HepG2 (cell line): ENCODE measurements around the gene LOX. TPM values are rescaled to one million over a fixed set of nuclear protein-coding genes. Genes with fewer than 3 reads are reported as not detected.

Experiments
- ATAD3A ChIP-seq: sonication (generic); formaldehyde crosslinking; IDR thresholded peaks from 2 replicates; pipeline ENCODE4 v1.4.0; 2020; ENCODE audit warnings: missing genetic modification reagents
- ESRRA ChIP-seq: sonication (generic); formaldehyde crosslinking; IDR thresholded peaks from 2 replicates; pipeline ENCODE4 v1.5.1; 2020; ENCODE audit warnings: mild to moderate bottlenecking, low read depth, missing genetic modification reagents
- ISL2 ChIP-seq: sonication (generic); formaldehyde crosslinking; IDR thresholded peaks from 2 replicates; pipeline ENCODE4 v1.5.0; 2020; ENCODE audit warnings: missing genetic modification reagents
- NFE2L1 ChIP-seq: sonication (generic); formaldehyde crosslinking; IDR thresholded peaks from 2 replicates; pipeline ENCODE4 v1.4.0; 2020; ENCODE audit warnings: missing genetic modification reagents, mild to moderate bottlenecking, borderline replicate concordance
- NFIC ChIP-seq: IDR thresholded peaks from 2 replicates; pipeline ENCODE4 v1.6.1; 2012; ENCODE audit warnings: mild to moderate bottlenecking, low read length, inconsistent platforms
- SOX6 ChIP-seq, 2 experiments: fragments of 450-650 bp in 1 of 2; sonication (generic) in 1 of 2; formaldehyde crosslinking in 1 of 2; IDR thresholded peaks; 2 replicates each; pipeline versions ENCODE4 v1.4.0 to v1.6.1; 2017 to 2020; ENCODE audit warnings: antibody characterized with exemption in 1 of 2, mild to moderate bottlenecking in 1 of 2, missing genetic modification reagents in 1 of 2
- ZNF3 ChIP-seq: IDR thresholded peaks from 2 replicates; pipeline ENCODE4 v1.7.0; 2017; ENCODE audit warnings: inconsistent platforms
- ZNF451 ChIP-seq: sonication (generic); formaldehyde crosslinking; IDR thresholded peaks from 2 replicates; pipeline ENCODE4 v1.5.0; 2020; ENCODE audit warnings: mild to moderate bottlenecking, missing genetic modification reagents
- ZNF619 ChIP-seq: sonication (generic); formaldehyde crosslinking; IDR thresholded peaks from 2 replicates; pipeline ENCODE4 v1.4.0; 2020; ENCODE audit warnings: mild to moderate bottlenecking, missing genetic modification reagents
- ZNF652 ChIP-seq: IDR thresholded peaks from 2 replicates; pipeline ENCODE4 v1.6.1; 2016; ENCODE audit warnings: low read depth, borderline replicate concordance
- ZNF713 ChIP-seq: sonication (generic); formaldehyde crosslinking; IDR thresholded peaks from 2 replicates; pipeline ENCODE4 v1.4.0; 2020; ENCODE audit warnings: mild to moderate bottlenecking, missing genetic modification reagents
- ZNF841 ChIP-seq: sonication (generic); formaldehyde crosslinking; IDR thresholded peaks from 2 replicates; pipeline ENCODE4 v1.8.1; 2023; ENCODE audit warnings: missing genetic modification reagents, borderline replicate concordance
- polyA plus RNA-seq, 8 experiments: library from polyadenylated mRNA; depleted of rRNA in 3 of 8; stranded (reverse) in 7 of 8; unstranded in 1 of 8; fragments of >200 nt; fragmentation: Illumina TruSeq in 4 of 8; extraction: Trizol in 4 of 8; gene quantifications; 2 replicates each; pipeline versions ENCODE4 v1.2.1 to v1.2.3, GENCODE V29; 2011 to 2016; ENCODE audit warnings: low read depth in 4 of 8, missing spikeins in 1 of 8, mixed read lengths in 1 of 8; ENCODE audit not compliant: insufficient read depth in 1 of 8
- total RNA-seq, 5 experiments: library from RNA; depleted of rRNA; stranded (reverse); fragments of >200 nt; fragmentation: Illumina TruSeq; extraction: Trizol; gene quantifications; 2 replicates each; pipeline ENCODE4 v1.2.3, GENCODE V29; 2016; ENCODE audit warnings: low read depth in 1 of 5
- TF ChIP-seq, protein P1 (sequence below): sonication (generic); formaldehyde crosslinking; IDR thresholded peaks from 2 replicates; pipeline ENCODE4 v1.4.0; 2020; ENCODE audit warnings: missing genetic modification reagents
- TF ChIP-seq, protein P2 (sequence below): sonication (generic); formaldehyde crosslinking; IDR thresholded peaks from 2 replicates; pipeline ENCODE4 v1.4.0; 2020; ENCODE audit warnings: missing genetic modification reagents, low read depth, mild to moderate bottlenecking, borderline replicate concordance
- TF ChIP-seq, protein P3 (sequence below): sonication (generic); formaldehyde crosslinking; IDR thresholded peaks from 2 replicates; pipeline ENCODE4 v1.4.0; 2020; ENCODE audit warnings: missing genetic modification reagents
- TF ChIP-seq, protein P4 (sequence below): sonication (generic); formaldehyde crosslinking; IDR thresholded peaks from 2 replicates; pipeline ENCODE4 v1.4.0; 2020; ENCODE audit warnings: low read depth, missing genetic modification reagents

LOX gene
- total and polyA plus RNA-seq, 2 of the 13 experiments (the other 11 are each of a cell fraction or from before 2014, with no cell fraction given) = 0.73 to 173 TPM

DNA sequence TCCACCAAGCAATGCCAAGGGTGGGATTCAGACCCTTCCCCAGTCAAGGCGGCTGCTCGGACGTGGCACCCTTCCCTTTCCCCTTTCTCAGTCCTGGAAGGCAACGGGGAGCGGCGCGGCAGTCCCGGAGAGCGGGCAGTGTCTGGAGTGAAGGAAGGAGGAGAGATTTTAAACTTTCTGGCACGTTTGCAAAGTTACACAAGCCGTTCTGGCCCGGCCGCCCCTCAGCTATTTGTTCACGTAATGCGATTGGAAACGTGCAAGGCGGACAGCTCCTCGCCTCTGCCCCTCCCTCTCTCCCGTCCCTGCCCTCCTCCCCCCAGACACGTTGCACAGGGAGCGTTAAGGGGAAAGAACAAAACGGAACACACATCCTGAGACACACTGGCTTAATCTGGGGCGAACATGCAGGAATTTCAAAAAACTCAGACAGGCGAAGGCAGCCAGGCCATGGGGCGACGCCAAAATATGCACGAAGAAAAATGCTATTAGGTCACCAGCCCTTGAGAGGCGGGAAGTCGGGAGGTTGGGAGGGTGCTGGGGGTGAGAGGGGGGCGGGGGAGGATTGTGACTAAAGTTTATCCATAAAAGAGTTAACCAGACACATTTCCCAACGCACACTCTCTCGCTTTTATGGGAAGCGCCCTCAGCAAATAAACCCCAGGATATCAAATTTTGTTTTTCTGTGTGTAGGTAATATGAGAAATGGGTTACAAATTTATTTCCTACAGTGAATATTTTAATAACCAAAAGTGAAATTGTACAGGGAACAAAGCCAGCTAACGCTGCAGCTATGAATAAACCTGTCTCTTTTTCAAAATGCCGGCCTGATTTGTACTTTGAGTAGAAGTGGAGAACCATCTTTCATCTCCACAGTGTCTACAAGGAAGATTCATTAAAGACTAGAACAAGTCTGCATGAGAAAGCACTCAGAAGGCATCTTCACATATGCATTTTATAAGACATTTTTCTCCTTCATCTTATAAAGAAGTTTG is at the start of gene LOX (continued):
- TF ChIP-seq, protein P1, sequence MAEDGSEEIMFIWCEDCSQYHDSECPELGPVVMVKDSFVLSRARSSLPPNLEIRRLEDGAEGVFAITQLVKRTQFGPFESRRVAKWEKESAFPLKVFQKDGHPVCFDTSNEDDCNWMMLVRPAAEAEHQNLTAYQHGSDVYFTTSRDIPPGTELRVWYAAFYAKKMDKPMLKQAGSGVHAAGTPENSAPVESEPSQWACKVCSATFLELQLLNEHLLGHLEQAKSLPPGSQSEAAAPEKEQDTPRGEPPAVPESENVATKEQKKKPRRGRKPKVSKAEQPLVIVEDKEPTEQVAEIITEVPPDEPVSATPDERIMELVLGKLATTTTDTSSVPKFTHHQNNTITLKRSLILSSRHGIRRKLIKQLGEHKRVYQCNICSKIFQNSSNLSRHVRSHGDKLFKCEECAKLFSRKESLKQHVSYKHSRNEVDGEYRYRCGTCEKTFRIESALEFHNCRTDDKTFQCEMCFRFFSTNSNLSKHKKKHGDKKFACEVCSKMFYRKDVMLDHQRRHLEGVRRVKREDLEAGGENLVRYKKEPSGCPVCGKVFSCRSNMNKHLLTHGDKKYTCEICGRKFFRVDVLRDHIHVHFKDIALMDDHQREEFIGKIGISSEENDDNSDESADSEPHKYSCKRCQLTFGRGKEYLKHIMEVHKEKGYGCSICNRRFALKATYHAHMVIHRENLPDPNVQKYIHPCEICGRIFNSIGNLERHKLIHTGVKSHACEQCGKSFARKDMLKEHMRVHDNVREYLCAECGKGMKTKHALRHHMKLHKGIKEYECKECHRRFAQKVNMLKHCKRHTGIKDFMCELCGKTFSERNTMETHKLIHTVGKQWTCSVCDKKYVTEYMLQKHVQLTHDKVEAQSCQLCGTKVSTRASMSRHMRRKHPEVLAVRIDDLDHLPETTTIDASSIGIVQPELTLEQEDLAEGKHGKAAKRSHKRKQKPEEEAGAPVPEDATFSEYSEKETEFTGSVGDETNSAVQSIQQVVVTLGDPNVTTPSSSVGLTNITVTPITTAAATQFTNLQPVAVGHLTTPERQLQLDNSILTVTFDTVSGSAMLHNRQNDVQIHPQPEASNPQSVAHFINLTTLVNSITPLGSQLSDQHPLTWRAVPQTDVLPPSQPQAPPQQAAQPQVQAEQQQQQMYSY (CRISPR knock-in tag) = no peak
- TF ChIP-seq ZNF3 (no peak), ZNF713 (CRISPR knock-in tag) (no peak), ZNF652 (CRISPR knock-in tag) (peak; percentile 25; the same call in 1 of the 2 replicates), NFIC (no peak), ATAD3A (CRISPR knock-in tag) (no peak), ZNF451 (CRISPR knock-in tag) (no peak), NFE2L1 (CRISPR knock-in tag) (no peak), ZNF841 (CRISPR knock-in tag) (no peak), ZNF619 (CRISPR knock-in tag) (no peak), ISL2 (CRISPR knock-in tag) (no peak), SOX6 (IDR thresholded peaks at IDR 0.05) (no peak), SOX6 (CRISPR knock-in tag; IDR thresholded peaks at IDR 0.05) (peak; percentile 36; the same call in 1 of the 2 replicates), ESRRA (CRISPR knock-in tag) (no peak)
- TF ChIP-seq, protein P2, sequence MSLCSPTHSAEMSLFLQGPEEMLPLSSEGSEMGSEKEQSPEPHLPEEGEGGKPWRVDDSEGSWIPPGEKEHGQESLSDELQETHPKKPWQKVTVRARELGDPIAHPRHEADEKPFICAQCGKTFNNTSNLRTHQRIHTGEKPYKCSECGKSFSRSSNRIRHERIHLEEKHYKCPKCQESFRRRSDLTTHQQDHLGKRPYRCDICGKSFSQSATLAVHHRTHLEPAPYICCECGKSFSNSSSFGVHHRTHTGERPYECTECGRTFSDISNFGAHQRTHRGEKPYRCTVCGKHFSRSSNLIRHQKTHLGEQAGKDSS = 0 out of 2 replicates have a peak, but pooled peaks have one; percentile 1
- TF ChIP-seq, protein P3, sequence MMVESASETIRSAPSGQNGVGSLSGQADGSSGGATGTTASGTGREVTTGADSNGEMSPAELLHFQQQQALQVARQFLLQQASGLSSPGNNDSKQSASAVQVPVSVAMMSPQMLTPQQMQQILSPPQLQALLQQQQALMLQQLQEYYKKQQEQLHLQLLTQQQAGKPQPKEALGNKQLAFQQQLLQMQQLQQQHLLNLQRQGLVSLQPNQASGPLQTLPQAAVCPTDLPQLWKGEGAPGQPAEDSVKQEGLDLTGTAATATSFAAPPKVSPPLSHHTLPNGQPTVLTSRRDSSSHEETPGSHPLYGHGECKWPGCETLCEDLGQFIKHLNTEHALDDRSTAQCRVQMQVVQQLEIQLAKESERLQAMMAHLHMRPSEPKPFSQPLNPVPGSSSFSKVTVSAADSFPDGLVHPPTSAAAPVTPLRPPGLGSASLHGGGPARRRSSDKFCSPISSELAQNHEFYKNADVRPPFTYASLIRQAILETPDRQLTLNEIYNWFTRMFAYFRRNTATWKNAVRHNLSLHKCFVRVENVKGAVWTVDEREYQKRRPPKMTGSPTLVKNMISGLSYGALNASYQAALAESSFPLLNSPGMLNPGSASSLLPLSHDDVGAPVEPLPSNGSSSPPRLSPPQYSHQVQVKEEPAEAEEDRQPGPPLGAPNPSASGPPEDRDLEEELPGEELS = no peak
- TF ChIP-seq, protein P4, sequence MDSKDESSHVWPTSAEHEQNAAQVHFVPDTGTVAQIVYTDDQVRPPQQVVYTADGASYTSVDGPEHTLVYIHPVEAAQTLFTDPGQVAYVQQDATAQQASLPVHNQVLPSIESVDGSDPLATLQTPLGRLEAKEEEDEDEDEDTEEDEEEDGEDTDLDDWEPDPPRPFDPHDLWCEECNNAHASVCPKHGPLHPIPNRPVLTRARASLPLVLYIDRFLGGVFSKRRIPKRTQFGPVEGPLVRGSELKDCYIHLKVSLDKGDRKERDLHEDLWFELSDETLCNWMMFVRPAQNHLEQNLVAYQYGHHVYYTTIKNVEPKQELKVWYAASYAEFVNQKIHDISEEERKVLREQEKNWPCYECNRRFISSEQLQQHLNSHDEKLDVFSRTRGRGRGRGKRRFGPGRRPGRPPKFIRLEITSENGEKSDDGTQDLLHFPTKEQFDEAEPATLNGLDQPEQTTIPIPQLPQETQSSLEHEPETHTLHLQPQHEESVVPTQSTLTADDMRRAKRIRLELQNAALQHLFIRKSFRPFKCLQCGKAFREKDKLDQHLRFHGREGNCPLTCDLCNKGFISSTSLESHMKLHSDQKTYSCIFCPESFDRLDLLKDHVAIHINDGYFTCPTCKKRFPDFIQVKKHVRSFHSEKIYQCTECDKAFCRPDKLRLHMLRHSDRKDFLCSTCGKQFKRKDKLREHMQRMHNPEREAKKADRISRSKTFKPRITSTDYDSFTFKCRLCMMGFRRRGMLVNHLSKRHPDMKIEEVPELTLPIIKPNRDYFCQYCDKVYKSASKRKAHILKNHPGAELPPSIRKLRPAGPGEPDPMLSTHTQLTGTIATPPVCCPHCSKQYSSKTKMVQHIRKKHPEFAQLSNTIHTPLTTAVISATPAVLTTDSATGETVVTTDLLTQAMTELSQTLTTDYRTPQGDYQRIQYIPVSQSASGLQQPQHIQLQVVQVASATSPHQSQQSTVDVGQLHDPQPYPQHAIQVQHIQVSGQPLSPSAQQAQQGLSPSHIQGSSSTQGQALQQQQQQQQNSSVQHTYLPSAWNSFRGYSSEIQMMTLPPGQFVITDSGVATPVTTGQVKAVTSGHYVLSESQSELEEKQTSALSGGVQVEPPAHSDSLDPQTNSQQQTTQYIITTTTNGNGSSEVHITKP (CRISPR knock-in tag) = no peak
